Loucy (cell line): Measurements from ENCODE around the gene GSG1.

Source experiments
- EZH2phosphoT487 ChIP-seq: fragments of 200-600 bp; IDR thresholded peaks from 2 replicates; pipeline ENCODE4 v1.6.1; 2018; ENCODE audit warnings: antibody characterized with exemption, mild to moderate bottlenecking, moderate library complexity, borderline replicate concordance
- TF ChIP-seq, protein P1 (sequence below): fragments of 200-600 bp; sonication (generic); conservative IDR thresholded peaks from 2 replicates; pipeline ENCODE4 v1.5.1; 2014; ENCODE audit warnings: mild to moderate bottlenecking, antibody characterized with exemption, low read length

- TF ChIP-seq, protein P1, sequence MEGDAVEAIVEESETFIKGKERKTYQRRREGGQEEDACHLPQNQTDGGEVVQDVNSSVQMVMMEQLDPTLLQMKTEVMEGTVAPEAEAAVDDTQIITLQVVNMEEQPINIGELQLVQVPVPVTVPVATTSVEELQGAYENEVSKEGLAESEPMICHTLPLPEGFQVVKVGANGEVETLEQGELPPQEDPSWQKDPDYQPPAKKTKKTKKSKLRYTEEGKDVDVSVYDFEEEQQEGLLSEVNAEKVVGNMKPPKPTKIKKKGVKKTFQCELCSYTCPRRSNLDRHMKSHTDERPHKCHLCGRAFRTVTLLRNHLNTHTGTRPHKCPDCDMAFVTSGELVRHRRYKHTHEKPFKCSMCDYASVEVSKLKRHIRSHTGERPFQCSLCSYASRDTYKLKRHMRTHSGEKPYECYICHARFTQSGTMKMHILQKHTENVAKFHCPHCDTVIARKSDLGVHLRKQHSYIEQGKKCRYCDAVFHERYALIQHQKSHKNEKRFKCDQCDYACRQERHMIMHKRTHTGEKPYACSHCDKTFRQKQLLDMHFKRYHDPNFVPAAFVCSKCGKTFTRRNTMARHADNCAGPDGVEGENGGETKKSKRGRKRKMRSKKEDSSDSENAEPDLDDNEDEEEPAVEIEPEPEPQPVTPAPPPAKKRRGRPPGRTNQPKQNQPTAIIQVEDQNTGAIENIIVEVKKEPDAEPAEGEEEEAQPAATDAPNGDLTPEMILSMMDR, result no peak
- no peak for TF ChIP-seq EZH2phosphoT487
Observed at GRCh38 chr12:13061377-13061776, 42.1 kb downstream of the GSG1 start.
